DND-41 (cell line): Measurements from ENCODE around the gene ACADM.
A peak's percentile ranks its signal among the peaks of the same experiment; 100 is the strongest.
"Not testable (repeated sequence)": the region's sequence is repeated elsewhere in the genome, so short reads cannot be mapped to it uniquely, and the experiment has no call there.

Experiments
- ATAC-seq: fragments of 200-7000 bp; cut with Tn5 transposase; 3 replicates; pipeline ENCODE4 v1.9.1; 2021; ENCODE audit warnings: low read depth; ENCODE audit not compliant: insufficient read depth
- DNase-seq: peaks from one replicate; pipeline ENCODE4 v3.0.0-alpha.2; 2020
- H2AFZ ChIP-seq: 2 replicates; pipeline ENCODE4 v1.6.0; 2012; ENCODE audit warnings: low read depth, low read length
- H3K27ac ChIP-seq: 2 replicates; pipeline ENCODE4 v1.5.1; 2012; ENCODE audit warnings: low read length, inconsistent platforms
- H3K27me3 ChIP-seq: fragments of 200-600 bp; sonication (generic); 2 replicates; pipeline ENCODE4 v1.6.0; 2012; ENCODE audit warnings: low read length, mild to moderate bottlenecking, inconsistent platforms; ENCODE audit not compliant: insufficient read depth, poor library complexity
- H3K36me3 ChIP-seq: 2 replicates; pipeline ENCODE4 v1.5.1; 2012; ENCODE audit warnings: low read length, inconsistent platforms; ENCODE audit not compliant: insufficient read depth
- H3K4me1 ChIP-seq: 2 replicates; pipeline ENCODE4 v1.5.1; 2012; ENCODE audit warnings: mild to moderate bottlenecking, low read length; ENCODE audit not compliant: insufficient read depth
- H3K4me2 ChIP-seq: 2 replicates; pipeline ENCODE4 v1.6.0; 2012; ENCODE audit warnings: mild to moderate bottlenecking, moderate library complexity, low read length, inconsistent platforms; ENCODE audit not compliant: insufficient read depth
- H3K4me3 ChIP-seq, 2 experiments: fragments of 200-600 bp in 1 of 2; shearing (Covaris generic) in 1 of 2; 2 replicates each; pipeline ENCODE4 v1.5.1; 2012 to 2016; ENCODE audit warnings: inconsistent platforms in 2 of 2, low read length in 2 of 2, mild to moderate bottlenecking in 2 of 2, low read depth in 1 of 2, moderate library complexity in 1 of 2
- H3K79me2 ChIP-seq: 2 replicates; pipeline ENCODE4 v1.6.0; 2012; ENCODE audit warnings: low read length, inconsistent platforms; ENCODE audit not compliant: insufficient read depth
- H3K9ac ChIP-seq: 2 replicates; pipeline ENCODE4 v1.6.0; 2012; ENCODE audit warnings: low read depth, mild to moderate bottlenecking, inconsistent platforms, low read length, moderate library complexity
- H3K9me3 ChIP-seq: 2 replicates; pipeline ENCODE4 v1.5.1; 2012; ENCODE audit warnings: low read length, moderate library complexity, mild to moderate bottlenecking, inconsistent platforms; ENCODE audit not compliant: insufficient read depth, severe bottlenecking
- H4K20me1 ChIP-seq: 2 replicates; pipeline ENCODE4 v1.6.0; 2012; ENCODE audit warnings: low read length; ENCODE audit not compliant: insufficient read depth
- EZH2 ChIP-seq: IDR thresholded peaks from 3 replicates; pipeline ENCODE4 v1.6.1; 2012; ENCODE audit warnings: borderline replicate concordance, low read depth, mild to moderate bottlenecking, moderate library complexity, low read length, inconsistent platforms; ENCODE audit not compliant: severe bottlenecking
- TF ChIP-seq, protein P1 (sequence below): IDR thresholded peaks from 2 replicates; pipeline ENCODE4 v1.5.1; 2012; ENCODE audit warnings: borderline replicate concordance, low read length, moderate library complexity, mild to moderate bottlenecking; ENCODE audit not compliant: poor library complexity, severe bottlenecking; ENCODE audit errors: extremely low read depth

ACADM gene

GRCh38 chr1:75796376-75797272 is 72.1 kb downstream of the ACADM start, which contains the start of gene MSH4:
MSH4 (plus strand) TSS chr1:75796882; CDS start chr1:75796986, 104 bp downstream.
- DNase-seq (peak; percentile 26), ATAC-seq (peak; percentile 42)
- Histone ChIP-seq H3K9ac (no peak within 1 kb of the TSS), H3K79me2 (peaks cover 15% of the 10 kb centered on the region; the same call in 1 of the 2 replicates), H4K20me1 (peaks cover 35% of the 10 kb centered on the region; the same call in 1 of the 2 replicates), H3K27ac (no peak within 1 kb of the TSS), H3K4me2 (no peak within 1 kb of the TSS), H3K36me3 (peaks cover 55% of the 10 kb centered on the region), H2AFZ (no peak within 1 kb of the TSS), H3K4me3 (no peak within 1 kb of the TSS), H3K9me3 (no peaks in the 10 kb centered on the region), H3K27me3 (no peaks in the 10 kb centered on the region), H3K4me1 (peaks cover 6% of the 10 kb centered on the region; the same call in 1 of the 2 replicates)
- TF ChIP-seq EZH2: no peak
- TF ChIP-seq, protein P1, sequence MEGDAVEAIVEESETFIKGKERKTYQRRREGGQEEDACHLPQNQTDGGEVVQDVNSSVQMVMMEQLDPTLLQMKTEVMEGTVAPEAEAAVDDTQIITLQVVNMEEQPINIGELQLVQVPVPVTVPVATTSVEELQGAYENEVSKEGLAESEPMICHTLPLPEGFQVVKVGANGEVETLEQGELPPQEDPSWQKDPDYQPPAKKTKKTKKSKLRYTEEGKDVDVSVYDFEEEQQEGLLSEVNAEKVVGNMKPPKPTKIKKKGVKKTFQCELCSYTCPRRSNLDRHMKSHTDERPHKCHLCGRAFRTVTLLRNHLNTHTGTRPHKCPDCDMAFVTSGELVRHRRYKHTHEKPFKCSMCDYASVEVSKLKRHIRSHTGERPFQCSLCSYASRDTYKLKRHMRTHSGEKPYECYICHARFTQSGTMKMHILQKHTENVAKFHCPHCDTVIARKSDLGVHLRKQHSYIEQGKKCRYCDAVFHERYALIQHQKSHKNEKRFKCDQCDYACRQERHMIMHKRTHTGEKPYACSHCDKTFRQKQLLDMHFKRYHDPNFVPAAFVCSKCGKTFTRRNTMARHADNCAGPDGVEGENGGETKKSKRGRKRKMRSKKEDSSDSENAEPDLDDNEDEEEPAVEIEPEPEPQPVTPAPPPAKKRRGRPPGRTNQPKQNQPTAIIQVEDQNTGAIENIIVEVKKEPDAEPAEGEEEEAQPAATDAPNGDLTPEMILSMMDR: no peak

DNA sequence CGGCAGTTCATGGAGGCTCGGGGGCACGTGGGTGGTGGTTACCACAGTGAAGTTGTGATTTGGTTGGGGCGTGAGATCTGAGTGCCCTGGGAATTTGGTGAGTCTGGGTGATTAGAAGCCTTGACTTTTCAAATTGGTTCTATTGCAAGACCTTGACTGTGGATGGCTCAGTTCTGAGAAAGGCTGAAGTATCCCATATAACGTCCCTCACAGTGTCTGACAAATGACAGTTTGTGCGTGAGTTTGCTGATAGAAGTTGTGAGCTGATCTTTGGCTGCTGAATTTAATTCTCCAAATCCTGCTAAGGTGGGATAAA is 72.7 kb downstream of the ACADM start:
- ATAC-seq: no peak; the same call in 2 of the 3 replicates
- Histone ChIP-seq H3K79me2 (peaks cover 9% of the 10 kb centered on the region; the same call in 1 of the 2 replicates), H3K4me1 (peaks cover 6% of the 10 kb centered on the region; the same call in 1 of the 2 replicates), H4K20me1 (peaks cover 32% of the 10 kb centered on the region; the same call in 1 of the 2 replicates), H2AFZ (no peak overlapping the region), H3K4me2 (no peak overlapping the region), H3K4me3 (no peak overlapping the region), H3K9ac (no peak overlapping the region), H3K9me3 (no peaks in the 10 kb centered on the region), H3K36me3 (peaks cover 49% of the 10 kb centered on the region), H3K27me3 (no peaks in the 10 kb centered on the region), H3K27ac (no peak overlapping the region)
- DNase-seq: no peak
- no peak for TF ChIP-seq EZH2
- TF ChIP-seq, protein P1: no peak

GRCh38 chr1:75797606-75798216 is 73.2 kb downstream of the ACADM start:
- H3K36me3 ChIP-seq: peaks cover 44% of the 10 kb centered on the region
- H3K27me3 ChIP-seq: no peaks in the 10 kb centered on the region
- DNase-seq (no peak), ATAC-seq (no peak)
- H3K9me3 ChIP-seq: no peaks in the 10 kb centered on the region
- no peak overlapping the region for H2AFZ ChIP-seq
- TF ChIP-seq, protein P1: no peak
- TF ChIP-seq EZH2: no peak
- H3K27ac ChIP-seq: no peak overlapping the region
- H4K20me1 ChIP-seq: peaks cover 27% of the 10 kb centered on the region; the same call in 1 of the 2 replicates
- H3K9ac ChIP-seq: no peak overlapping the region
- H3K4me3 ChIP-seq: no peak overlapping the region
- H3K4me1 ChIP-seq: peaks cover 6% of the 10 kb centered on the region; the same call in 1 of the 2 replicates
- H3K79me2 ChIP-seq: peaks cover 4% of the 10 kb centered on the region; the same call in 1 of the 2 replicates
- H3K4me2 ChIP-seq: no peak overlapping the region

DNA sequence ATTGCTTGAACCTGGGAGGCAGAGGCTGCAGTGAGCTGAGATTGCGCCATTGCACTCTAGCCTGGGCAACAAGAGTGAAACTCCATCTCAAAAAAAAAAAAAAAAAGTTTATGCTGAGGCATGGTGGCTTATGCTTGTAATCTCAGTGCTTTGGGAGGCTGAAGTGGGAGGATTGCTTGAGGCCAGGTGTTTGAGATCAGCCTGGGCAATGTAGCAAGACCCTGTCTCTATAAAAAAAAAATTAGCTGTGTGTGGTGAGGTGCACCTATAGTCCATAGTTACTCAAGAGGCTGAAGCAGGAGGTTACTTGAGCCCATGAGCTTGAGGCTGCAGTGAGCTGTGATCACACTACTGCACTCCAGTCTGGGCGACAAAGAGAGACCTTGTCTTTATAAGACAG is 77.0 kb downstream of the ACADM start:
- not testable (repeated sequence) for H3K4me1 ChIP-seq, H3K4me3 ChIP-seq, H3K36me3 ChIP-seq, H3K9me3 ChIP-seq, H2AFZ ChIP-seq, H3K27ac ChIP-seq, ATAC-seq, H3K79me2 ChIP-seq, H3K27me3 ChIP-seq, DNase-seq, H3K4me2 ChIP-seq, H3K9ac ChIP-seq, H4K20me1 ChIP-seq
